Colon (tissue), 2 donors: ENCODE data around the gene EARS2.
"Not testable (repeated sequence)": the region's sequence is repeated elsewhere in the genome, so short reads cannot be mapped to it uniquely, and the experiment has no call there.

Experiments
- FAIRE-seq: peaks from 2 replicates; lab custom pipeline; 2012; peaks lifted over from hg19 to GRCh38; lab: Jason Lieb, UNC
- donor health status: control.
- donor health status: control.

EARS2 gene

DNA sequence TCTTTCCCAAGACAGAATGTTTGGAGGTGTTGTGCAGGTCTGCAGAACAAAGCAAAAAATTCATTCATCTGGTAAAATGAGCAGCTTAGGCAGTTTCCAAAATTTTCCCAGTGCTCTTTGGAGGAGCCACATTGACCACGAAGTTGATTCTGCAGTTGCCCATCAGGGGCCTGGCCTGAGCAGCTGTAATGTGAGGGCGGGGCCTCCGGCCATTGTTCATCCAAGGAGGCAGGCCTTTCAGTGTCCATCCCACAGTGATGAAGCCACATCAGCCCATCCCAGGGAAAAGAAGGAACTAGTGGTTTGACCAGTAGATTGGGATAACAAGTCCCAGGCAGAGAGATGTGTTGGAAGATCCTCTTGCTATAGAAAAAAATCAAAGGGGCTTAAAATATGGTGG lies 10.5 kb upstream of the EARS2 start:
- FAIRE-seq = no peak

DNA sequence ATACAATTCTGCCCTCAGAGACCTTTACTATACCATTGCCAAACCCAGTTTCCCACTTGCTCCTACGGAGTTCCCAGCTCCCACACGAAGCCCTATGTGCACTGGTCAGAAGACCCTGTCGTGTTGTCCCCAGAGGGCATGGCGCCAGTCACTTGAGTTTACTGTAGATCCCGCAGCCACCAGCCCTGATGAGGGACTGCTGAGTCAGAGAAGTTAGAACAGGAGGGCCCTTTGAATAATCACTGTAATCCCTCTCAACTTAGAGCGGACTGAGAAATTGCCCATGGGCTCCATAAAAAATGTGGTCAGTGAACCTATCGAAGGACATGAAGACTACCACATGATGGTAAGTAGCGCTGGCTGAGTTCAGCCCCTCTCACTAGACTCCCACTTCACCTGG lies 9.6 kb upstream of the EARS2 start:
- no peak for FAIRE-seq

DNA sequence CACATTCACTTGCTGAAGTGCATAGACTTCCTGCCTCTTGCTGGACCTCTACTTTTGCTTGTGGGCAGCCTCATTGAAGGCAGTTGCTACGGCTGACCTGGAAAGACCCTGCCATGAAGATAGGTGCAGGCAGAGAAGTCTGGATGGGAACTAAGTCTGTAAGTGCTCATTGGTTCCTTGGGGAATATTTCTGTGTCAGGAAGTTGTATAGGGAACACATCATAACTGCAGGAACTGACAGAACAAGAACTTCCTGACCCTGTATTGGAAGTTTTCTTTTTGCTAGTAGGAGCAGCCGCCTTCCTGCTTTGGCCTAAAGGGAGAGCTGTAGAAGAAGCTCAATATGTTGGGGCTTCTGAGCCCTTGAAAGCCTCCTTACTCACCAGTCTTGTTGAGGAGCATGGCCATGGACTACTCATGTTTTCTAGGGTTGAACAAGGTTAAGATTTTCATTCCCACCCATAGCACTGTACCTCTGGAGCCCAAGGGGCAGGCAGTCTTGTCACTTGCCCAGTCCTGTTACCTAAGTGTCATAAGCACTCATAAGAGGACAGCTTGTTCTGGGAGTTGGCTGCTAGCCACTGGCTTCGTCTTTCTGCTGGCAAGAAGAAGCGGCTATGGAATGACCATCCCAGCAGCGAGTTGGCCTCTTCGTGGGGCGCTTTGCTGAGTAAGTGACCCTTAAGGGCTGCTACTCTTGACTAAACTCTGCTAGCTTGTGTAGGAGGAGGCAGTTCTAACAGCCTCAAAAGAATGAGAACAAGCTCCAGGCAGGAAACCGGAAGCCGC lies 7.6 kb upstream of the EARS2 start:
- FAIRE-seq = no peak

DNA sequence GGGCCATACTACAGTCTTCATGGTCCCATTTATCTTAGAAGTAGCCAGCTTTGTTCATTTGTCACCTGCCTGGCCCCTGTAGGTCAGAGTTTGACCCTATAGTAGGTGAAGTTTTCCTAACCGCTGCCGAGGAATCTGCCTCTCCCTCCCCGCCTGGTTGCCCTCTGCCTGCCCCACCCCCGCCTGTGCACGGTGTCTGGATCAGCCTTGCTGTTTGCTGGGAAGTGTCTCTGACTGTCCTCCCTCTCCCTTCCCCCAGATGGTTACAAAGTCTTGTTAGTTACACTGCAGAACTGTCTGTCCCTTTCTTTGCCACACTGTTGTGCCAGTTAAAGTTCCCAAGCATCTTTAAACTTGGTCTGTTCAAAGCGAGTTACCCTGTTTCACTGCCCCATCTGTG lies 6.0 kb upstream of the EARS2 start:
- no peak for FAIRE-seq

DNA sequence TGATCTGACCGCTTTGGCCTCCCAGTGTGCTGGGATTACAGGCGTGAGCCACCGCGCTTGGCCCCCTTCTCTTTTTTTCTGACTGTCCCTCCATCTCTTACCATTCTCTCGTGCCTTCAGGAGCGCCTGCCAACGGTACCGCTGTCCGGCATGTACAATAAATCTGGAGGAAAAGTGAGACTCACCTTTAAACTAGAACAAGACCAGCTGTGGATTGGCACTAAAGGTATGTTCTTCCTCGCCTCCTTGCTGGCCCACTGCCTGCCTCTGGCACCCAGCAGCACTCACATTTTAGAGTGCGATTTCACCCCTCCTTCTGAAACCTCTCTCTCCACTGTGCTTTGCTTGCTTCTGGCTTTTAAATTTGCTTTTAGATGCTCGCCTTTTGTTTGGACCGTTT lies 5.4 kb upstream of the EARS2 start:
- FAIRE-seq = no peak

DNA sequence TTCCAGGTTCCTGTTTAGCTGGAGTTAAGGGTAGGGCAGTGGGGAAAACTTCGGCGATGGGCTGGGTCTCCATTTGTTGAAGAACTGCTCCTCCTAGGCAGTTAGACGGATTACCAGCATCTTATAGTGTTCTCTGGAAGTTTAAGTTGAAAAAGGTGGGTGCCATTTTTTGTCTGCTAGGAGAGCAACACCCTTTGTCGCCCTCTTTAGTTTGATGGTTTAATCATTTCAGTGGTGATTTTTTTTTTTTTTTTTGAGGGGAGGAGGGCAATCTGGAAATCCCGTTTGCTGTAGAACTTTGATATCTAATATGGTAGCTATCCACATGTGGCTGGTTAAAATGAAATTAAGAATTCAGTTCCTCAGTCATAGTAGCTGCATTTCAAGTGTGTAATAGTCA lies 4.4 kb upstream of the EARS2 start:
- no peak for FAIRE-seq

DNA sequence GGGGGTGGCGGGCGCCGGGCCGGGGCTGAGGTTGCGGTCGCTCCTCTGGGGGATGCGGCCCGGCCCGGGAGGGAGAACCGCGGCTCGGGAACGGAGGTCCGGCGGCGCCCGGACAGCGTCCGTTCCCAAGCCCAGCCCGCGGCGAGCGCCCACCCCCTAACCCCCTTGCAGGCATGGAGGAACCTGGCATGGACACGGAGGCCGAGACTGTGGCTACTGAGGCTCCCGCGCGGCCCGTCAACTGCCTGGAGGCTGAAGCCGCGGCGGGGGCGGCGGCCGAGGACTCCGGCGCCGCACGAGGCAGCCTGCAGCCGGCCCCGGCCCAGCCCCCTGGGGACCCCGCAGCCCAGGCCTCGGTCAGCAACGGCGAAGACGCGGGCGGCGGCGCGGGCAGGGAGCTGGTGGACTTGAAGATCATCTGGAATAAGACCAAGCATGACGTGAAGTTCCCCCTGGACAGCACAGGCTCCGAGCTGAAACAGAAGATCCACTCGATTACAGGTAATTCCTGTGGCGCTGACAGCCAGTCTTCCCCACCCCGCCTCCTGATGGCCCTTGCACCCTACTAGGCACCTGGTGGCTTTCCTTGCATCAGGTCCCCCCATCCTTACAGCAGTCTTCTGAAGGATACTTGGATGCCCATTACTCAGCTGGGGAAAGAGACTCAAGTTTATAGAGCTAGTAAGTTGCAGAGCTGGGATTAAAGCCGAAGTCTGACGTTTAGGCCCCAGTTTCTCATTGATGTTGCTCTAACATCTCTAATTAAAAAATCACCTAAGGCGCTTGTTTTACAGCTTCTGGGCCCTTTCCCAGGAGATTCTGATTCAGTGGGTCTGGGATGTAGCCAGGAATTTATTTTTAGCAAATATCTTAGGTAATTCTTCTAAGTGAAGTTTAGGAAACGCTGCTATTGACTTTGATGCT lies 891 bp upstream of the EARS2 start:
- no peak for FAIRE-seq

DNA sequence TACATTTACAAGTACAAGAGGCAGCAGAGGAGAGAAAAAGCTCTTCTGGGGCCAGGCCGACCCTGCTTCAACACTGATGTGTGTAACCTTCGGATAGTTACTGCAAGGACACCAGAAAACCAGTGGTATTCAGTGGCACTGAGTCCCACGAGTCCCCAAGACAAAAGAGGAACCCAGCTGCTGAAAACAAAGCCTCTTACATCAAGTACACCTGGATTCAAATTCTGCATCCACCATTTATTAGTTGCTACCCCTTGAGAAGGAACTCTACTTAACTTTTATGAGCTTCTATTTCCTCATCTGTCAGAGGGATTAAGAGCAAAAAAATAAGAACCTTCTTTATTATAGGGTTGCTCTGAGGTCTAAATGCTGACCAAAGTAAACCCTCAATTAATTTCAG lies 2.6 kb downstream of the EARS2 start:
- no peak for FAIRE-seq

DNA sequence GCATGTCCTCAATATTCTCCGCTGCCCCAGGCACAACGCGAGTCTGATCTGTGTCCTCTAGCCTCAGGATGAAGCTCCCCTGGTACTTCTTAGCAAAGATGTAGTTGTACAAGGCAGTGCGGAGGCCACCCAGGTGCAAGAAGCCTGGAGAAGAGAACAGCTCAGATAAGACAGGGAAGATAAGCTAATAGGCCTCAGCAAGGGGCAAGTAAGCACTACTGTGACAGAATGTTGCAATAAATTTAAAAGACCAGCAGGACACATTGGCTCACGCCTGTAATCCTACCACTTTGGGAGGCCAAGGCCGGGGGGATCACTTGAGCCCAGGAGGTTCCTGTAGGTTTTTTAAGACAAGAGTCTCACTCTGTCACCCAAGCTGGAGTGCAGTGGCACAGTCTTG lies 5.0 kb downstream of the EARS2 start:
- no peak for FAIRE-seq

DNA sequence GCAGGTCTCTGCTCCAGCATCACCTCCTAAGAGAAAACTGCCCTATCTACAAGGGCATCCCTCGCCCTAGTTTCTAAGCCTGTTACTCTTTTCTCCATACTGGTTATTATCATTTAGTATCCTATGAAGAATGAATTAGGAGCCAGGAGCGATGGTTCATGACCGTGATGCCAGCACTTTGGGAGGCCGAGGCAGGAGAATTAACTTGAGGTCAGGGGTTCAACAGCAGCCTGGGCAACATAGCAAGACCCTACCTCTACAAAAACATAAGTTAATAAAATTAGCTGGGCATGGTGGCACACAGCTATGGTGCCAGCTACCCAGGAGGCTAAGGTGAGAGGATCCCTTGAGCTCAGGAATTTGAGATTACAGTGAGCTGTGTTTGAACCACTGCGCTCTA lies 7.2 kb downstream of the EARS2 start:
- no peak for FAIRE-seq

DNA sequence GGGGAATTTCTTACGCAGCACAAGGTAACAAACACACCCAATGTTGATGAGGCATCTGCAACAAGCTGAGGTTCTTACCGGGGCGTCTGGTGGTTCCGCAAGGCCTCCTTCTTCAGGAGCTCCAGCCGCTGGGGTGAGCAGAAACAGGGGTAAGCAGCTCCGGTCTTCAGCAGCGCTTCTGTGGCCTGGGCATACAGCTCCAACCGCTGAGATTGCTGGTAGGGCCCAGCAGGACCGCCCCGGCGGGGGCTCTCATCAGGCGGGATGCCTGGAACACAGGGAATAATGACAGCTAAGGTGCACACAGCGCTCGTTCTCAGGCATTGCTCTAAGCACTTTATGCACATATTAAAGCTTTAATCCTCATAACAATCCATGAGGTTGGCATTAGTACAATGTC lies 12.7 kb downstream of the EARS2 start:
- FAIRE-seq = no peak

DNA sequence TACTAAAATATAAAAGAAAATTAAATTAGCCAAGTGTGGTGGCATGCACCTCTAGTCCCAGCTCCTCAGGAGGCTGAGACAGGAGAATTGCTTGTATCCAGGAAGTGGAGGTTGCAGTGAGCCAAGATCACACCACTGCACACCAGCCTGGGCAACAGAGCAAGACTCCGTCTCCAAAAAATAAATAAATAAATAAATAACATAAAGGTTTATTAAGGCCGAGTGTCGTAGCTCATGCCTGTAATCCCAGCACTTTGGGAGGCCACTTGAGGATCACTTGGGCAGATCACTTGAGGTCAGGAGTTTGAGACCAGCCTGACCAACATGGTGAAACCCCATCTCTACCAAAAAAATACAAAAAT lies 16.4 kb downstream of the EARS2 start:
- not testable (repeated sequence) for FAIRE-seq

DNA sequence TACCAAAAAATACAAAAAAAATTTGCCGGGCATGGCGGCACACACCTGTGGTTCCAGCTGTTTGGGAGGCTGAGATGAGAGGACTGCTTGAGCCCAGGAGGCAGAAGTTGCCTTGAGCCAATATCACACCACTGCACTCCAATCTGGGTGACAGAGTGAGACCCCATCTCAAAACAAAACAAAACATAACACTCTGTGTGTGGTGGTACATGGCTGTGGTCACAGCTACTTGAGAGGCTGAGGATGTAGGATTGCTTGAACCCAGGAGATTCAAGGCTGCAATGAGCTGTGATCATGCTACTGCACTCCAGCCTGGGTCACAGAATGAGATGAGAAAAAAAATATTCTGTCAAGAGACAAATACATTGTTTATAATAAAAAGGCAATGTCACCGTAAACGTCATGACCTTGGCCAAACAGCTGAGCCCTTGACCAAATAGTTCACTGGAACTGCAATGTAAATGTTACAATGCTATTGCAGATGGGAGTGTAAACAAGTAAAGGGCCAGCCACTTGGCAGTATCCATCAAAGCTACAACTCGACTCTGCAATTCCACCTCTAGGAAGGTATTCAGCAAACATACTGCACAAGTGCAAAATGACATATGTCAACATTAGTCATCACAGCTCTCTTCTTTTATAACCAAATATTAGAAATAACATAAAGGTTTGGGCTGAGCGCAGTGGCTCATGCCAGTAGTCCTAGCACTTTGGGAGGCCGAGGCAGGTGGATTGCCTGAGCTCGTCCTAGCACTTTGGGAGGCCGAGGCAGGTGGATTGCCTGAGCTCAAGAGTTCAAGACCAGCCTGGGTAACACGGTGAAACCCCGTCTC lies 16.9 kb downstream of the EARS2 start:
- no peak for FAIRE-seq

DNA sequence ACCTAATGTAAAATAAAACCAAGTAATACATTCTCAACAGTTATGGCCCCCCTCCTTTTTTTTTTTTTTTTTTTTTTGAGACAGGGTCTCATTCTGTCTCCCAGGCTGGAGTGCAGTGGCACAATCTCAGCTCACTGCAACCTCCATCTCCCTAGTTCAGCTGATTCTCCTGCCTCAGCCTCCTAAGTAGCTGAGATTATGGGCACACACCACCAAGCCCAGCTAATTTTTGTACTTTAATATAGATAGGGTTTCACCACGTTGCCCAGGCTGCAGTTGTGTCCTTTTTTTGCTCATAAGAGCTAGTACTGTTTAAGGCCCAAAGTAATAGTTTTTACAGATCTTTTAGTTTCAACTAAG lies 18.3 kb downstream of the EARS2 start:
- no peak for FAIRE-seq

DNA sequence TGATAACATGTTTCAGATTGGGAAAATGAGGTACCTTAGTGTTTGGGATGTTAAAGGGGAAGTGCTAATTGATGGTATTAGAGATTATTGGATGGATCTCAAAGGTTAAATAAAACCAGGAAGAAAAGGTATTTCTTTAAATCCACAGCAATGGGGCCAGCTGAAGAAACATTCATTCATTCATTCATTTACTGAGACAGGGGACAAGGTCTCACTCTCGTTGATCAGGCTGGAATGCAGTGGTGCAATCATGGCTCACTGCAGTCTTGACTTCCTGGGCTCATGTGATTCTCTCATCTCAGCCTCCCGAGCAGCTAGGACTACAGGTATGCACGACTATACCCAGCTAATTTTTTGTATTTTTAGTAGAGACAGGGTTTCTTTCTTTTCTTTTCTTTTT lies 19.8 kb downstream of the EARS2 start:
- no peak for FAIRE-seq

DNA sequence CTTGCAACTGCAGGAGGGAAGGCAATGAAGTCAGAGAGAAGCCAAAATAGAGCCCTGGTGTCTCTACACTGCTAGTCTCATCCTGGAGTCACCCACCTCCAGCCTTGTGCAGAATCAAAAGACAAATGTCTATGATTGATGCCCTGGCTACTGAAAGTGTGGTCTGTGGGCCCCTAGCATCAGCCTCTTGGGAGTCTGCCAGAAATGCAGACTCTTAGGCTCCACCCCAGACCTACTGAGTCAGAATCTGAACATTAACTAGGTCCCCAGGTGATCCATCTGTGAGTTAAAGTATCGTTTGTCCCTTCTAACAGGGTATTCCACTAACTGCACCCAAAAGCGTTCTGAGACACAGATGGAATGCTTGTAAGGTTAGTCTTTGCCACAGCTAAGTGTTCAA lies 21.2 kb downstream of the EARS2 start:
- FAIRE-seq = no peak

DNA sequence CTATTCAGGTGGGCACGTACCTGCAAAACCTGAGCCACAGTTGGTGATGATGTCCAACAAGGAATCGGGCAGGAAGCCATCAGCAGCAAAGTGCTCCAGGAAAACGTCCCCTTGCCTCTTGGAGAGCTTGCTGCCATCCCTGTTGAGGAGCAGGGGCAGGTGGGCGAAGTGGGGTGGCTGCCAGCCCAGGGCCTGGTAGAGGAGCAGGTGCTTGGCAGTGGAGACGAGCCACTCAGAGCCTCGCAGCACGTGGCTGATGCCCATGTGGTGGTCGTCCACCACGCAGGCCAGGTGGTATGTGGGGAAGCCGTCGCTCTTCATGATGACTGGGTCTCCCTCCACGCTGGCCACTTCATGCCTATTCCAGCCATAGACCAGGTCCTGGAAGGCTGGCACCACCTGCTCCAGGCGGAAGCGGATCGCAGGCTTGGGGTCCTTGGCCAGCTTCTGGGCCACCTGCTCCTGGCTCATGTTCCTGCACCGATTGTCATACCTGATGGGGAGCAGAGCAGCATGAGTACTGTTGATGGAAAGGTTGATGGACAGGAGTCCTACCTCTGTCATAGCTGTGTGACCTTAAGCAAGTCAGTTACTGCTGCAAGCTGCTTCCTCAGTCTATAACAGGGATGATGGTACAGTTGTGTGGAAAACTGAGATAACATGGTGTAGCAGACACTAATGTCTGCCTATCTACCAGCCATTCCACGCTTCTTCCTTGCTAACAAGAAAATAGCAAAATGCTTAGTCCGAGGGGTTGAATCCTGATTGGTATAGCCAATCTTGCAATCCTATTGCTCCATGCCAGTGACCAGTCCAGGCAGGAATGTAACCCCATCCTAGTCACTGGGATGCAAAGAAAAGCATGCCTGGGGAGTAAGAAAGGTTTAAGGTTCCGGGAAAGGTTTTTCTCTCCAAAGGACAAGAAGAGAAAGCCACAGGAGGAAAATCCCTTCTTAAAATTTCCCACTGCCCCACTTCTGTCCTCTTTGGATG lies 22.0 kb downstream of the EARS2 start:
- no peak for FAIRE-seq

DNA sequence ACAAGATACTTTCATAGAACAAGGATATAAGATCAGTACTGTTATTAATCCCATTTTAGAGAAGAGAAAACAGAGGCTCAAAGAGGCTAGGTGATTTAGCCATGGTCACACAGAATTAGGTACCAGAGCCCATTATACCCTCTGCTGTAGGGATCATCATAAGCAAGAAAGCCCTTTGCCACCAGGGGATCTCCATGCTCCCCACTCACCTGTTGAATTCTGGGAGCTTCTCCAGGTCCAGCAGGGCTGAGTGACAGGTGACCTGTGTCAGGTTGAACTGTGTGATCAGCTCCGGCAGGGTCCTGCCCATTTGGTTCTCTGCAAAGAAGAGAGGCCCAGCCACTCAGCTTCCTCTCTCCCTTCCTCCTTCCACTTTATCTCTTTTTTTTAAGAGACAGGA lies 24.7 kb downstream of the EARS2 start:
- no peak for FAIRE-seq

DNA sequence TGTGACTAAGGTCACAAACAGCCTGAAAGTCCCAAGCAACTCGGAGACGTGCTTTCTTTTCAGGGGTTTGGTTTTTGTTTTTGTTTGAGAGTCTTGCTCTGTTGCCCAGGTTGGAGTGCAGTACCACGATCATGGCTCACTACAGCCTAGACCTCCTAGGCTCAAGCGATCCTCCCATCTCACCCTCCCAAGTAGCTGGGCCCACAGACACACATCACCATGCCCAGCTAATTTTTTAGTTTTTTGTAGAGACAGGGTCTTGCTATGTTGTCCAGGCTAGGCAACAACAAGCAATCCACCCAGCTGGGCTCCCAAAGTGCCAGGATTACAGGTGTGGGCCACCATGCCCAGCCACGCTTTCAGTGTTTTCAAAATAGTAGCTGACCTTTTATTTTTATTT lies 27.1 kb downstream of the EARS2 start:
- no peak for FAIRE-seq

DNA sequence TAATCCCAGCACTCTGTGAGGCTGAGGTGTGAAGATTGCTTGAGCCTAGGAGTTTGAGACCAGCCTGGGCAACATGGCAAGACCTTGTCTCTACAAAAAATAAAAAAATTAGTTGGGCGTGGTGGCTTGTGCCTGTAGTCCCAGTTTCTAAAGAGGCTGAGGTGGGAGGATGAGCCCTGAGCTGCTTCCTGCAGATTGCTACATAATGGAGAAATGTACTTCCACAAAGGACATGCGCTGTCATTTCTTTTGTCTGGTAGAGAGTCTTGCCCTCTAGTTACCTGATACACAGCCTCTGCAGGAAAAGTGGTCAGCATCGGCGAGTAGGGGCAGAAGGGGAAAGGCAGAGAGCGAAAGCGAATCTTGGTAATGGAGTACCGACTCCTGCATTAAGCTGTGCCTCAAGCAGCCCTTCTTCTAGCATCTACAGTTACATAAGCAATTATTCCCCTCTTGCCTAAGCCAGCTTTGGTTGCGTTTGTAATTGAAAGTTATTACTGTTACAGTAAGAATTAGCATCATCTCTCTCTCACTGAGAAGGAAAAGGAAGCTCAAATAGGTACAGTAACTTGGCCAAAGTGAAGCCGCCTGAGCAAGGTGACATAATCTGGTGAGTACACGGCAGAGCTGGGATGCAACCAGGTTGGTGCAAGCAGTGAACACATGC lies 28.4 kb downstream of the EARS2 start:
- no peak for FAIRE-seq
